Inflammatory macrophage (primary cell): ENCODE results near the gene SPAG16.
"Not testable (repeated sequence)": the region's sequence is repeated elsewhere in the genome, so short reads cannot be mapped to it uniquely, and the experiment has no call there.

Source experiments
- DNase-seq, 2 donors: peaks; one replicate each; pipeline ENCODE4 v3.0.0-alpha.2; 2020 to 2022

Gene SPAG16

GRCh38 chr2:213274143-213274542 is 10.1 kb upstream of the SPAG16 start:
- no peak for DNase-seq

GRCh38 chr2:213275265-213275664 is 9.0 kb upstream of the SPAG16 start:
- no peak for DNase-seq

GRCh38 chr2:213277134-213277533 is 7.1 kb upstream of the SPAG16 start:
- DNase-seq: not testable (repeated sequence)

GRCh38 chr2:213279116-213279620 is 5.1 kb upstream of the SPAG16 start:
- DNase-seq: no peak

GRCh38 chr2:213279971-213280370 is 4.3 kb upstream of the SPAG16 start:
- no peak for DNase-seq

GRCh38 chr2:213281156-213281555 is 3.1 kb upstream of the SPAG16 start:
- no peak for DNase-seq

- DNase-seq: no peak
Measured at GRCh38 chr2:213285404-213285803, 1.1 kb downstream of the SPAG16 start.

- DNase-seq: no peak
Measured at GRCh38 chr2:213286161-213286560, 1.9 kb downstream of the SPAG16 start.

GRCh38 chr2:213288913-213289700 is 4.8 kb downstream of the SPAG16 start:
- DNase-seq: no peak

GRCh38 chr2:213290501-213290900 is 6.2 kb downstream of the SPAG16 start:
- DNase-seq: no peak

GRCh38 chr2:213296270-213296669 is 12.0 kb downstream of the SPAG16 start:
- DNase-seq: no peak

GRCh38 chr2:213306316-213306942 is 22.2 kb downstream of the SPAG16 start:
- no peak for DNase-seq

- peak in 1 of 2 donors; percentile 14 for DNase-seq
Measured at GRCh38 chr2:213315168-213315876, 31.1 kb downstream of the SPAG16 start.

- DNase-seq: no peak
Measured at GRCh38 chr2:213316001-213316735, 31.9 kb downstream of the SPAG16 start.

- DNase-seq: no peak
Measured at GRCh38 chr2:213317929-213318328, 33.7 kb downstream of the SPAG16 start.

GRCh38 chr2:213320604-213321003 is 36.3 kb downstream of the SPAG16 start:
- DNase-seq: no peak

- DNase-seq: no peak
Measured at GRCh38 chr2:213336253-213336770, 52.0 kb downstream of the SPAG16 start.

GRCh38 chr2:213353419-213353818 is 69.2 kb downstream of the SPAG16 start:
- no peak for DNase-seq

GRCh38 chr2:213376644-213377043 is 92.4 kb downstream of the SPAG16 start:
- DNase-seq: no peak

GRCh38 chr2:213407027-213407426 is 122.8 kb downstream of the SPAG16 start:
- DNase-seq: not testable (repeated sequence)

GRCh38 chr2:213408426-213409070 is 124.3 kb downstream of the SPAG16 start:
- DNase-seq: not testable (repeated sequence)

- DNase-seq: not testable (repeated sequence)
Measured at GRCh38 chr2:213410687-213411086, 126.4 kb downstream of the SPAG16 start.
